H1 (cell line): ENCODE data around the gene ABL1. TPM values are rescaled to one million over a fixed set of nuclear protein-coding genes. Genes with fewer than 3 reads are reported as not detected.

Source experiments
- BCL11A ChIP-seq, 2 experiments: IDR thresholded peaks; one replicate each; pipeline ENCODE4 v1.6.1; 2011; ENCODE audit warnings: low read depth in 2 of 2, low read length in 2 of 2, mild to moderate bottlenecking in 2 of 2
- HDAC6 ChIP-seq: IDR thresholded peaks from one replicate; pipeline ENCODE4 v1.7.1; 2012; ENCODE audit warnings: low read depth, mild to moderate bottlenecking, inconsistent platforms, low read length, moderate library complexity
- POU5F1 ChIP-seq: IDR thresholded peaks from 2 replicates; pipeline ENCODE4 v1.6.1; 2011; ENCODE audit warnings: low read depth, mild to moderate bottlenecking, low read length, moderate library complexity
- polyA plus RNA-seq, 7 experiments: library from polyadenylated mRNA; depleted of rRNA in 3 of 7; stranded (reverse) in 5 of 7; unstranded in 2 of 7; fragments of >200 nt in 5 of 7; fragments of 200-250 nt in 2 of 7; gene quantifications; 1 replicate in 5 of 7; 2 replicates in 1 of 7; 4 replicates in 1 of 7; pipeline versions ENCODE4 v1.2.1 to v1.2.3, GENCODE V29; 2011 to 2013; ENCODE audit warnings: missing spikeins in 2 of 7, mixed read lengths in 2 of 7
- total RNA-seq: library from RNA; stranded (reverse); fragmentation: NEBNext Ultra II Directional; extraction: Animal tissue kit (Norgen Biotek cat#: 25700); gene quantifications from 2 replicates; pipeline ENCODE4 v1.2.1, GENCODE V29; 2021
- TF ChIP-seq, protein P1 (sequence below): IDR thresholded peaks from 2 replicates; pipeline ENCODE4 v1.6.1; 2012; ENCODE audit warnings: inconsistent platforms

Gene ABL1
- total and polyA plus RNA-seq, 2 of the 8 experiments (the other 6 are each of a cell fraction or from before 2014, with no cell fraction given) = 35.3 to 104 TPM

DNA sequence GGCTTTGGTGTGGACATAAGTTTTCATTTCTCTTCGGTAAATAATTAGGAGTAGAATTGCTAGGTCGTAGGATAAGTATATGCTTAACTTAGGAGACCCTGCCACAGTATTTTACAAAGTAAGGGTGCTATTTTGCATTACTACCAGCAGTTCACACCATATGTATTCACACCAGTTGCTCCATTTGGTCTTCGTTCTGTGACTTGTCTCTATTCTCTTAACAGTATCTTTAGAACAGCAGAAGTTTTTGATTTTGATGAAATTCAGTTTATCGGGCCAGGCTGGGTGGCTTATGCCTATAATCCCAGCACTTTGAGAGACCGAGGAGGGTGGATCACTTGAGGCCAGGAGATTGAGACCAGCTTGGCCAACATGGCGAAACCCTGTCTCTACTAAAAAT is 17.1 kb upstream of the ABL1 start (continued):
- TF ChIP-seq HDAC6 = no peak
- no peak for TF ChIP-seq POU5F1
- no peak for TF ChIP-seq BCL11A (IDR thresholded peaks at IDR 0.05; ENCODE audit: low read depth in 2 of 2, low read length in 2 of 2)
- TF ChIP-seq, protein P1, sequence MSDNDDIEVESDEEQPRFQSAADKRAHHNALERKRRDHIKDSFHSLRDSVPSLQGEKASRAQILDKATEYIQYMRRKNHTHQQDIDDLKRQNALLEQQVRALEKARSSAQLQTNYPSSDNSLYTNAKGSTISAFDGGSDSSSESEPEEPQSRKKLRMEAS = no peak
